ENCODE results near the gene CAPZA1.
"Not testable (repeated sequence)": the region's sequence is repeated elsewhere in the genome, so short reads cannot be mapped to it uniquely, and the experiment has no call there.

CAPZA1 gene

DNA sequence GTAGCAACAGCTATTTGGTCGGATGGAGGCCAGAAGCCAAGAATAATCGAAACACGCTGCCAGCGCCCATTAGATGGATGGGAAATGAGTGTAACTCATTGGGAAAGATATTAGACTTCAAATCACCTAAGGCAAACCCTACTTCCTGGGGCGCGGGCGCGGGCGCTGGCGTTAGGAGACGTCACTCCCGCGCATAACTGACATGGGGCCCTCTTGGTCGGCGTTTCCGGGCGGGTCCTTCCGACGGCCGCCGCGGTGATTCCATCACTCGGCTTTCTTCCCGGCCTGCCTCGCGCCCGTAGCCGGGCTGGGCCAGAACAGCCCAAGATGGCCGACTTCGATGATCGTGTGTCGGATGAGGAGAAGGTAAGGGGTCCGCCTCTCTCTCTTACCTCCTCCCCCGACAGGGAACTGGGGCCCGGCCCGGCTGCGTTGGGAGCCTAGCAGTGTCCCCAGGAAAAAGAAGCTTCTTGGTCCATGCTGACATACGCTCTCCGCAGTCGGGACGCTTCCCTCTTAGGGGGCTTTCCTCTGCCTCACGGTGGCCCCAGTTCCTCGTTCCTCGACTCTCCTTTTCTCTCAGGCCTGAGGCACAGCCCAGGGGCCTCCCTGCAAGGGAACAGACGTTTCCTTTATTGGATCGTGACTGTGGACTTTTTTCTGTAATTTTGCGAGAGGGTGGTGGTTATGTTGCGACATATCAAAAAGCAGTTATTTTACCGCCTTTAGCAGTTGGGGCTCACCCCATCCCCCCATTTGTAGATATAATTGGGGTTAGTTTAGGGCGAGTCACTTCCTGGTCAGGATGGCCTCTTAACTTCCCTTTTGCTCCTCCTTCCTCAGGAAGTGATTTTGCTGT is at the start of gene CAPZA1:
Gene CAPZA1, plus strand, starts transcription at position 315 of the 859 bp plus-strand sequence. Its CDS starts 13 bp downstream, at position 328.
- DNase-seq (ENCODE audit: low spot score), result peak; percentile 93

DNA sequence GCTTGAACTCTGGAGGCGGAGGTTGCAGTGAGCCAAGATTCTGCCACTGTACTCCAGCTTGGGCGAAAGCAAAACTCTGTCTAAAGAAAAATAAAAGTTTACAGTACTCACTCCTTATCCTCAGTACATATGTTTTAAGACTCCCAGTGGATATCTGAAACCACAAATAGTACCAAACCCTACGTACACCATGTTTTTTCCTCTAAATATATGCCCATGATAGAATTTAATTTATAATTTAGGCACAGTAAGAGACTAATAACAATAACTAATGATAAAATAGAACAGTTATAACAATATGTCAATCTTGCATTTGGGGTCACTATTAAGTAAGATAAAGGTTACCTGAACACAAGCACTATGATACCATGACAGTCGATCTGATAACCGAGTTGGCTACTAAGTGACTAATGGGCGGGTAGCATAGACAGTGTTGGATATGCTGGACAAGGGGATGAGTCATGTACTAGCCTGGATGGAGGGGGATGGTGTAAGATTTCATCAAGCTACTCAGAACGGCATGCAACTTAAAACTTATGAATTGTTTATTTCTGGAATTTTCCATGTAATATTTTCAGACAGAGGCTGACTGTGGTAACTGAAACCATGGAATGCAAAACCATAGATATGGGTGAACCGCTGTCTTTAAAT is 44.4 kb upstream of the CAPZA1 start:
- no peak for DNase-seq (ENCODE audit: low spot score)

DNA sequence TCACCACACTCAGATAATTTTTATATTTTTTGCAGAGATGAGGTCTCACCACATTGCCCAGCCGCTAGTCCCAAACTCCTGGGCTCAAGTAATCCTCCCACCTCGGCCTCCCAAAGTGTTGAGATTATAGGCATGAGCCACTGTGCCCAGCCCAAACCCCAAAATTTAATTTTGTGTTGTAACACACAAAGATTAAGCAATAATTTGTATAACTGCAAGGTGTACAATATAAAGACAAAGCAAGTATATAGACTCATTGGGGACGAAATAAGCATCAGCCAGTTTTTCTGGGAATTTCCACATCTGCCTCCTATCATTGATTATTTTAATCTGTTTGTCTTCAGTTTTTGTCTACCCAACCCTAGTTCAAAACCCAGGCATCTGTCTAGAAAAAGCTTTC is 43.4 kb upstream of the CAPZA1 start:
- no peak for DNase-seq (ENCODE audit: low spot score)

DNA sequence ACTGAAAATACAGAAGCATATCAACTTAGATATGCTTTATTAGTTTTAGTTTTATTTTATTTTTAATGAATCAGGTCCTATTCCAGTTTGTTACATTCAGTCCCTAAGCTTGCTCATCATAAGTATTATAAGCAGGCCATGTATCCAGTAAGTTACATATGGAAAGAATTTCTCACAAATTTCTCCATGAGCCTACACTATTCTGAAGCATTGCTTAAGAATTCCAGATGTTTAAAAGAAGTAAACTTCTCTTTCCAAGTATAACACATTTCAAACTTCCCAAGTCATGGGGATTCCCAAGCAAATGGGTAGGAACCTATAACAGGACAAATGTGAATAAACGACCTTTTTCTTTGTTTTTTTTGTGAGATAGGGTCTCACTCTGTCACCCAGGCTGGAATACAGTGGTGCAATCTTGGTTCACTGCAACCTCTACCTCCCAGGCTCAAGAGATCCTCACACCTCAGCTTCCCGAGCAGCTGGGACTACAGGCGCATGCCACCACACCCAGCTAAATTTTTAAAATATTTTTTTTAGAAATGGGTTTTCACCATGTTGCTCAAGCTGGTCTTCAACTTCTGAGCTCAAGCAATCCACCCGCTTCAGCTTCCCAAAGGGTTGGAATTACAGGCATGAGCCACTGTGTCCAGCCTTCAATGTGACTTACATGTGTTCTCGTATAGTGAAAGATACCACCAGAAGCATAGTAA is 39.7 kb upstream of the CAPZA1 start:
- DNase-seq (ENCODE audit: low spot score), result no peak

DNA sequence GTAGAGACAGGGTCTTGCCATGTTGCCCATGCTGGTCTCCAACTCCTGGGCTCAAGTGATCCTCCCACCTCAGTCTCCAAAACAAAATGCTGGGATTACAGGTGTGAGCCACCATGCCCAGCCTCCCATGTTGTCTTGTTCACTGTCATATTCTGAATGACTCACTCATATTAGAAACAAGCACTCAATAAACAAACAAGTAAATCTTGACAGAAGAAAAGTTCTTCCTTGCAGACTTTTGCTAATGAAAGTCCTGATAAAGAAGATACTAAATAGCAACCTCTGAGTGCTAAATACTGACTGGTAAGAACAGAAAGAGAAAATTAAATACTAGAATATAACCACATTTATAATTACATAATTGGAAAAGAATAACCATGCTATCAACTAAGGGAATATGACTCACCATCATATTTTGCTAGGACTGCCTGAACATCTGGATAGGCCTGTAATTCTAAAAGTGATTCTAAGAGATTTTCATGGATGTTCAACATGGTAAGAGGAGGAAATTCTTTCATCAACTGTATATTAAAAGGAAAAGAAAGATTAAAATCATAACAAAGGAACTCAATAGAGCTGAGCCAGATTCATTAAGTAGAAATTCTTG is 37.9 kb upstream of the CAPZA1 start:
- DNase-seq (ENCODE audit: low spot score), result no peak

GRCh38 chr1:112583366-112583765 is 36.3 kb upstream of the CAPZA1 start:
- no peak for DNase-seq (ENCODE audit: low spot score)

DNA sequence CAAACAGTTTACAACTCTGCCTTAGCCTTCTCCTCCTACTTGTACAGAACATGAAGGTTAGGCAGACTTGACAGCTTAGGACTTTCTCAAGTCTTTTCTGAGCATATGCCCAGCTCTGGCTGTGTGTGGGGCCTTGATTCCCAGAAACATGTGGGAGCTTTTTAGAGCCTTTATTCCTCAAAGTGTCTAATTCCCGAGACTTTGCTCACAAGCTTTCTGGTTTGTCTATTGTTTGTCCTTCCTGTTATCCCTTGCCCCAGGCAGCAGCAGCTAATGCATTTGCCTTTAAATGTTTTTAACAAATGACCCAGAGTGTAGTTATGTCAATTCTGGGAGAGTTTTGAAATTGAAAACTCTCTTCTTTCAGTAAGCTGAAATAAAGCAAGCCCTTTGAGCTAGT is 29.9 kb upstream of the CAPZA1 start:
- no peak for DNase-seq (ENCODE audit: low spot score)

DNA sequence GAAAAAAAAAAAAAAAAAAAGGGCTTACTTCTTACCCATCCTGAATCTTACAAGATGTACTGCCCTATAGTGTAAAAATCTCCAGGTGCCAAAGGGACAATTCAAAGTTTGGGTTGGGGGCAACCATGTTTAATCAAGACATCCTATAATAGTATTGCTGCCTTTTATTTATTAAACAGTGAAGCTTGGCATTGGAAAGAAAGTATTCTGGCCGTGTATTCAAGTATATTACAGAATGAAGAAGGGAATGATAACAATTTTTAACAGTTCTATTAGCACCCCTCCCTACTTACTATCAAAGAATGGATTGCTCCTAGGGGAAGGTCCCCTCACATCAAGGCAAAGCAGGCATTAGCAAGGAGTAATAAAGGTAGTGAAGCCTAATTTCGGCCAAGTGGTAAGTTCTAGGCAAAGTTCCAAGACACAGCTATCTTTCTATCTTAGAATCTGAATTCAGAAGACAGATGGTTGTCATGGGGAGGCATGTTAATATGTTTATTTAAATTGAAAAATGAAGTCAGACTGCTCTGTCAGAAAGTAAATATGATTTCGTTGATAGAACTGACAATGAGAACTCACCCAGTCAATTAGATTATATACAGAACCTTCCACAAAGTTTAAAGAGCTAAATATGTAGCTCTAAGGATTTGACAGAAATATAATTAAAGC is 25.3 kb upstream of the CAPZA1 start:
- DNase-seq (ENCODE audit: low spot score), result no peak

DNA sequence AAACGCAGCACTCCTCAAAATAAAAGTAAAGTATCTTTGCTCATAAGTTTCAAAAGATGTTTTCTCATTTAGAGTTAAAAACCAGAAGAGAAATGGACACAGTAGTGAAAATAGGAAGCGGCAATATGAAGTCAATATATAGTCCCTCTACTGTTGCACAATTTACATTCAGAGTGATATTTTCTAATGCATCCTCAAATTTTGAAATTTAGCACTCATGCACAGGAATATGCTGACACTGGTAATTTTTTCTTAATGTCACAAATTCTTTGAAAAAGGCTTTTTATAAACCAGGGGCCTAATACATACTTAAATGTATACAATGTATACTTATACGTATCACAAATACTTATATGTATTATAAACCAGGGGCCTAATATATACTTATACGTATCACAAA is 20.2 kb upstream of the CAPZA1 start:
- no peak for DNase-seq (ENCODE audit: low spot score)

- no peak for DNase-seq (ENCODE audit: low spot score)
Observed at GRCh38 chr1:112603012-112603411, 16.6 kb upstream of the CAPZA1 start.

GRCh38 chr1:112603541-112603940 is 16.1 kb upstream of the CAPZA1 start:
- DNase-seq (ENCODE audit: low spot score), result no peak

- DNase-seq (ENCODE audit: low spot score), result no peak
Observed at GRCh38 chr1:112605633-112606327, 13.9 kb upstream of the CAPZA1 start.

- peak; percentile 17 for DNase-seq (ENCODE audit: low spot score)
Observed at GRCh38 chr1:112614460-112615065, 5.1 kb upstream of the CAPZA1 start.

DNA sequence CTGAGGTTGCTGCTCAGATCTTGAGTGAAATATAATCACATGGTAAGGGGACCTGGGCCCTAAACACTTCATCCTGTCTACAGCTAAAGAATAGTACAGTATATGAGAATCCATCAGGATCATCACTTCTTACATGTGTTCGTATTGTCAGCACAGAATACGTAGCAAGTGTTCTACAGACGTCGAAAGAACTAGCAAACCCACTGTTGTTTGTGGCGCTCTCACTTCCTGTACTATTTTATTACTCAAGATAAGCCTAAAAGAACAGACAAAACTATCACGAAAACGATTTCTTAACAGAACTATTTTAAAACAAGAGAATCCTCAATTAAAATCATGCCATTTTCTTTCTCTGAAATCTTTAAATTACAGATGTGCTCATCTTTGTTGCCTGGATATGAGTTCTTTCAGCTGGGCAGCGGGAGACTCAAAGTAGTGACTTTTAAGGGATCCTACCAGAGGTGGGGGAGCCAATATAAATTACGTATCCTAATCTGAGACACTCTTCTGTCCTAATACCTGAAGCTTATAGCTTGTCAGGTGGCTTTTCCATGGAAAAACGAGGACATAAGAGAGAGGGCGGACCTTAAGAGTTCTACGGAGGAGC is 1.4 kb upstream of the CAPZA1 start:
- DNase-seq (ENCODE audit: low spot score), result no peak

- DNase-seq (ENCODE audit: low spot score), result peak; percentile 83
Observed at GRCh38 chr1:112618721-112619517, 713 bp upstream of the CAPZA1 start, which contains the start of gene ST7L. Gene ST7L, minus strand, starts transcription at chr1:112619141. Its CDS starts 28 bp downstream, at chr1:112619113.

GRCh38 chr1:112620377-112620695 is 704 bp downstream of the CAPZA1 start:
- DNase-seq (ENCODE audit: low spot score), result no peak

- DNase-seq (ENCODE audit: low spot score), result not testable (repeated sequence)
Observed at GRCh38 chr1:112624493-112624892, 4.9 kb downstream of the CAPZA1 start.

DNA sequence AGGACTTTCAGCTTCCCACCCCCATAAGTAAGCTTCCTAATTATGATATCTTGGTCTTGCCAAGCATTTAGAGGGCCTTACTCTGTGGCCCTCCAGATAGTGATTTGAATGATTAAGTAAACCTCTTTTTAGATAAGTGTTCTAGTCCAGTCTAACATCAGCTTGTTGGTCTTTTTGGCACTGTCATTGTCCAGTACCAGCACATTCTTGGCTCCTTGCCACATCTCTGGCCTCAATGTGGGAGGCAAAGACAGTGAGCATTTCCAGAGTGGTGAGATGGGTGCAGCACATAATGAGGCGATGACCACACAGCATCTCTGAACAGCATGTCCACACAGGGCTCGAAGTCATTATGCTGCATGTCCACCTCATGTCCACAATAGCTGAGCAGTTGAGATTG is 6.1 kb downstream of the CAPZA1 start:
- DNase-seq (ENCODE audit: low spot score), result no peak

- DNase-seq (ENCODE audit: low spot score), result no peak
Observed at GRCh38 chr1:112626193-112626592, 6.6 kb downstream of the CAPZA1 start.

DNA sequence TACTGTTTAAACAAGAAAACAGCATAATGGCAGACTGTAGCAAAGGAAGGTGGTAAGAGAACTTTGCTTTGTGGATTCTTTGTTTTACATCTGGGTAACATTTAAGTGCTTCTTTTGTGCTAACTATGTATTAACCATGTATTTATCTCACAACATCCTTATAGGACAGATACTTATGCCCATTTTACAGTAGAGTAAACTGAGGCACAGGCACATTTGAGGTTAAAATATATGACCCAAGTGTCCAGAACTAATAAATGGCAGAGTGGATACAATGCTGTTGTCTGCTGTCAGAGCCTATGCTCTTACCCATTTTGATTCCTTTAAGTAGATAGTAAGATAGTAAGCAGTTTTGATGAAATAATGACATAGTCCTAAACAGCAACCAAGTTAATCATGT is 7.3 kb downstream of the CAPZA1 start:
- DNase-seq (ENCODE audit: low spot score), result no peak
